GM10266 (cell line): ENCODE data around the gene TMEM43.

Experiments used
- DNase-seq: peaks from one replicate; pipeline ENCODE4 v3.0.0; 2012; ENCODE audit errors: extremely low spot score
- TF ChIP-seq, protein P1 (sequence below): IDR thresholded peaks from 2 replicates; pipeline ENCODE4 v1.5.1; 2012; ENCODE audit warnings: mild to moderate bottlenecking, low read depth; ENCODE audit not compliant: control insufficient read depth, insufficient read depth; ENCODE audit errors: missing control alignments

The TMEM43 gene

DNA sequence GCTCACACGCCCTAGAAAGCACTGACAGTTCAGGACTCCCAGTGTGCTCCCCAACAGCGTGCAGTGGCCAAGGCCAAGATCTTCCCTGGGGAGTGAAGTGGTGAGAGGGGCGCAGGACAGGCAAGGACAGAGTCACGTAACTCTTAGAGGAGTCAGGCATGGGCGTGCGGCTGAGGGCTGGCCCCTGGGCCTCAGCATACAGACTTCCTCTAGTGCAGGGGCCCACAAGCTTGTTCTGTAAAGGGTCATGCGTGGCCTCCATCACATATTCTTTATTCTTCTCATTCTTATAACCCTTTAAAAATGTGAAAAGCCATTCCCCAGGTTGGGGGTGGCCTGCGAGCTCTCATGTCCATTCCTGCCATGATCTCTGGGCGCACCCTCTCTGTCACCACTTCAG, 25.2 kb downstream of the TMEM43 start:
- no peak for DNase-seq
- TF ChIP-seq, protein P1, sequence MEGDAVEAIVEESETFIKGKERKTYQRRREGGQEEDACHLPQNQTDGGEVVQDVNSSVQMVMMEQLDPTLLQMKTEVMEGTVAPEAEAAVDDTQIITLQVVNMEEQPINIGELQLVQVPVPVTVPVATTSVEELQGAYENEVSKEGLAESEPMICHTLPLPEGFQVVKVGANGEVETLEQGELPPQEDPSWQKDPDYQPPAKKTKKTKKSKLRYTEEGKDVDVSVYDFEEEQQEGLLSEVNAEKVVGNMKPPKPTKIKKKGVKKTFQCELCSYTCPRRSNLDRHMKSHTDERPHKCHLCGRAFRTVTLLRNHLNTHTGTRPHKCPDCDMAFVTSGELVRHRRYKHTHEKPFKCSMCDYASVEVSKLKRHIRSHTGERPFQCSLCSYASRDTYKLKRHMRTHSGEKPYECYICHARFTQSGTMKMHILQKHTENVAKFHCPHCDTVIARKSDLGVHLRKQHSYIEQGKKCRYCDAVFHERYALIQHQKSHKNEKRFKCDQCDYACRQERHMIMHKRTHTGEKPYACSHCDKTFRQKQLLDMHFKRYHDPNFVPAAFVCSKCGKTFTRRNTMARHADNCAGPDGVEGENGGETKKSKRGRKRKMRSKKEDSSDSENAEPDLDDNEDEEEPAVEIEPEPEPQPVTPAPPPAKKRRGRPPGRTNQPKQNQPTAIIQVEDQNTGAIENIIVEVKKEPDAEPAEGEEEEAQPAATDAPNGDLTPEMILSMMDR = no peak

DNA sequence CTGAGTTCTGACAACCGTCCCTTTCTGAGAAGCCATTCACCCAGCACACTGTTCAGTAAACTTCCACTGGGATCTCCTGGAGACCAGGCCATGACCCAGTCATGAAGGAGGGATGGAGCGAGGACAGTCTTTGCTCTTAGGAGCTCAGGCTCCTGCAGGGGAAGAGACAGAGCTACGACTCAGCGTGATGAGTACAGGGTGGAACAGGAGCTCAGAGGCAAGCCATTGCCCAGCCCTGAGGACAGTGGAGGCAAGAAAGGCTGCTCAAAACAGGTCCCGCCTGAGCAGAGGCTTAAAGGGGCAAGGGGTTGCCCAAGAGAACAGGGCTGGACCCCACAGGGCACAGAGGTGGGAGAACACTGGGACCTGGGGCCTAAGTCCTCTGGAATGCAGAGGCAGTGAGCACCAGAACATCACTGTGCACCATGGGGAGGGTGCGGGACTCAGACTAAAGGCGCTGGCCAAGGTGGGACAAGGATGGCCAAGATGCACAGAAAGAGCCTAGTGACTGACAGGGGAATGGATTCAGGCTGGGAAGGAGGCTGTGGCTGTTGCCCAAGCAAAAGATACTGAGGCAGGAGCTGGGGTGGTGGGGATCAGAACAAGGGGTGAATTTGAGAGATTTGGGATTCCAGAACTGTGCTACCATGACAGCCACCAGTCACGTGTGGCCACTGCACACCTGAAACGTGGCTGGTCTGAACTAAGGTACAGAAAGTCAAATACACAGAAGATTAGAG, 25.8 kb downstream of the TMEM43 start:
- TF ChIP-seq, protein P1 = no peak
- no peak for DNase-seq

DNA sequence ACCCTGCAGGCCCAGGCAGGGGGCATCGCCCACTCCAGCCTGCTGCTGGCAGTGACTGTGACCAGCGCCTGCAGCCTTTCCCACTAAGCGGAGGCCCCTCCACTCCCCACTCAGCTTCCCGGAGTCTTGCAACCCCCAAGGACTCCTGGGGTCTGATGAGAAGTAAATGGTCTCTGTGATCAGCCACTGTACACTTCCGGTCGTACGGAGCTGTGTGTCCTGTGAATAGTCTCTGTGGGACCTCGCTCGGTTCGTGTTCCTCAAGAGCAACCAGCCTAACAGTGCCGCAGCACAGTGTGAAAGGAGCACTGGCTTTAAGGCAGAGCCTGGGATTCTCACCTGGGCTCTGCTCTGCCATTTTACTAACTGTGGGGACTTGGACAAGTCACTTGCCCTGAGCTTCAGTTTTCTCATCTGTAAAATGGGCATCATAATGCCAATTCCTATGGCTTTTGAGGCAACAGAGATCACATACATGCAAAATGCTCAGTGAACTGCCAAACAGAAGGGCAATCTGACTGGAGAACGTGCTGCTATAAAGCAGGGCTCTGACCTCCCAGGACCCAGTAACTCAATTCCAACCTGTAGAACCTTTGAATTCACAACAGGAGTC, 26.7 kb downstream of the TMEM43 start:
- TF ChIP-seq, protein P1 = no peak

DNA sequence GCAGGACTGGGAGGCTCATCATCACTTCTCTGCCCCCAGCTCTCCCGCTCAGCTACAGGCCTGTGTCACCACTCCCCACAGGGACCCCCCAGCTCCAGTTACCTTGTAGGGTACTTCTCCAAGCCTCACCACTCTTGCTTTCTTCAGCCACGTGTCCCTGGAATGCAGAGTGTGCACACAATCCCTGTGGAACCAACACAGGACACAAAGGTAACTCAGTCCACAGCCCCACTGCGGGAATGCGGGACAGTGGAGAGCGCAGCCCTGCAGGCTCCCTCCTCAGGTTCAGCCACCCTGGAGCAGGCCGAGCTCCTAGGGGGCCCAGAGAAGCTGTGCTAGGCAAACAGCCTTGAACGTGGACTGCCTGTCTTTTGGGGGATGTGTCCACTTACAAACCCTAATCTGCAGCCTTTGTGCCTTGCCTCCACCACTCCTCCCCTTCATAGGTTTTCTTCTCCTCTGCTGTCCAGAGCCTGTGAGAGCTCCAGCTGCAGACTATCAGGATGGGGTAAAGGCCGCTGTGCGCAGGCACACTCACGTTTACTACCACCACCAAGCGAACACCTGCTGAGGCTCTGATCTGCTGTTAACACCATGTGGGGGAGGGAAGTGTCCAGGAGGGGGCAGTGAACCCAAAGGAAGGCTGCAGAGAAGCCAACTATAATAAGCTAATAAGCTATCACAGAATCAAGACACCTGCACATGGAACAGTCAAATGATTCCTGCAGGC, 27.5 kb downstream of the TMEM43 start:
- TF ChIP-seq, protein P1 = peak; percentile 8
- no peak for DNase-seq

More for the DNA sequence above, 26.7 kb downstream of the TMEM43 start:
- DNase-seq = no peak

DNA sequence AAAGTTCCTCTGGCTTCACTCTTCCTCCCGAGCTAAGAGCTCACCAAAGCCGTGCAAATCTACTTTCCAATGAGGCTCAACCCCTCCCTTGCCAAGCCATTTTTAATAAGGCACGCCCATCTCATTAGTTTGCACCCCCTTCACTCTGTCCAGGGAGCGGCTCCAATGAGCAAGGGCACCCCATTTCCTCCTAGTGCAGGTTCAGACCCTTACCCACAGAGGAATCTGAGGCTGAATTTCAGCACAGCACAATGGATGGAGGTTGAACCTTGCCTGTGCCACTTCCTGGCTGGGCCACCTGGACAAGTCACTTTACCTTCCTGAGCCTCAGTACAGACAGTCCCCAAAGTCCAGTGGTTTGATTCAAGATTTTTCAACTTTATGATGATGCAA, 28.1 kb downstream of the TMEM43 start:
- TF ChIP-seq, protein P1 = no peak

DNA sequence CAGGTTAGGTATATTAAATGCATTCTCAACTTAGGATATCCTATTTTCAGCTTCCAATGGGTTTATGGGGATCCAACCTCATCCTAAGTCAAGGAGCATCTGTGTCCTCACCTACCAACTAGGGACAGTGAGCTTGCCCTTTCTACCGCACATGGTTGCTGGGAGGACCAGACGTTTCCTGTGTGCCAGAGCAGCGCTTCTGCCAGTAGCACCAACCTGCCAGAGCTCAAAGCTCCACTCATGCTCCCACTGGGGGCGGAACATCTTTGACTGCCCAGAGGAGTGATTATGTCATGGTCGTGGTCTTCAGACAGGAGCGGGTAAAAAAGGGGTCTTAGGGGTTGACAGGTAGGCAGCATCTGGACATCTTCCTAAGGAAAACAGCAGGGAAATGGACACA, 28.8 kb downstream of the TMEM43 start:
- DNase-seq = no peak
- TF ChIP-seq, protein P1 = no peak

More for the DNA sequence above, 28.1 kb downstream of the TMEM43 start:
- DNase-seq = no peak

DNA sequence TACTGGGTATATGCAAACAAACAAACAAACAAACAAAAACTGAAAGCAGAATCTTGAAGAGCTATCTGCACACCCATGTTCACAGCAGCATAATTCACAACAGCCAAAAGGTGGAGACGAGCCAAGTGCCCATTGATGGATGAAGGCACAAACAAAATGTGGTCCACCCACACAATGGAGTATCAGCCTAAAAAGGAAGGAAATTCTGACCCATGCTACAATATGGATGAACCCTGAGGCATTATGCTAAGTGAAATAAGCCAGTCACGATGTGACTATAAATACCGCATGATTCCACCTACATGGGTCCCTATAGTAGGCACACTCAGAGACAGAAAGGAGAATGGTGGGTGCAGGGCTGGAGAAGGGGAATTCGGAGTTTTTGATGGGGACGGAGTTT, 29.4 kb downstream of the TMEM43 start:
- no peak for DNase-seq
- TF ChIP-seq, protein P1 = no peak
